ENCODE measurements around the gene SUPT6H. TPM values are rescaled to one million over a fixed set of nuclear protein-coding genes. Genes with fewer than 3 reads are reported as not detected.
"Not testable (repeated sequence)": the region's sequence is repeated elsewhere in the genome, so short reads cannot be mapped to it uniquely, and the experiment has no call there.

The SUPT6H gene
- total RNA-seq, 1 donor from 2014 or later = 29.9 TPM

DNA sequence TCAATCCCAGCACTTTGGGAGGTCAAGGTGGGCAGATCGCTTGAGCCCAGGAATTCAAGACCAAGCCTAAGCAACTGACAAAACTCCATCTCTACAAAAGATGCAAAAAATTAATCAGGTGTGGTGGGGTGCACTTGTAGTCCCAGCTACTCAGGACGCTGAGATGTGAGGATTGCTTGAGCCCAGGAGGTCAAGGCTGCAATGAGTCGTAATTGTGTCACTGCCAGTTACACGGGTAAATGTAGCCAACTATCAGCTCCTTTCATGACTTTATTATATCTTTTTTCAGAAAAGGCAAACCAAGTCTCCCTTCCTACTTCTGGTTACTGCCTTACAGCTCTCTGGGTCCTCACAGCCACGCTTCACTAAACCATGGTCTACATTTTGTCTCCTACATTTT lies 4.2 kb upstream of the SUPT6H start:
- Histone ChIP-seq H3K4me1 (peaks cover under 1% of the 10 kb centered on the region), H3K9ac (no peak overlapping the region), H3K27ac (no peak overlapping the region), H3K4me3 (no peak overlapping the region), H3K27me3 (no peaks in the 10 kb centered on the region), H4K20me1 (ENCODE audit: low read depth) (peaks cover 11% of the 10 kb centered on the region), H3K9me3 (ENCODE audit: low read depth) (peaks cover 8% of the 10 kb centered on the region), H3K36me3 (peaks cover 10% of the 10 kb centered on the region), H2AFZ (replicated peaks) (no peak overlapping the region), H3K4me2 (no peak overlapping the region), H3K79me2 (ENCODE audit: low read depth) (peaks cover 60% of the 10 kb centered on the region), H3F3A (ENCODE audit: low read depth) (peaks cover 2% of the 10 kb centered on the region)
- no peak for DNase-seq (ENCODE audit: low spot score)
- peaks cover 7% of the 10 kb centered on the region for H3K9me3 Mint-ChIP-seq
- peaks cover 6% of the 10 kb centered on the region for H3K27me3 Mint-ChIP-seq (ENCODE audit: insufficient read depth, low read depth)
- peaks cover 11% of the 10 kb centered on the region for H3K4me1 Mint-ChIP-seq
- TF ChIP-seq EZH2 (IDR thresholded peaks at IDR 0.05) = no peak
- TF ChIP-seq, protein P1, sequence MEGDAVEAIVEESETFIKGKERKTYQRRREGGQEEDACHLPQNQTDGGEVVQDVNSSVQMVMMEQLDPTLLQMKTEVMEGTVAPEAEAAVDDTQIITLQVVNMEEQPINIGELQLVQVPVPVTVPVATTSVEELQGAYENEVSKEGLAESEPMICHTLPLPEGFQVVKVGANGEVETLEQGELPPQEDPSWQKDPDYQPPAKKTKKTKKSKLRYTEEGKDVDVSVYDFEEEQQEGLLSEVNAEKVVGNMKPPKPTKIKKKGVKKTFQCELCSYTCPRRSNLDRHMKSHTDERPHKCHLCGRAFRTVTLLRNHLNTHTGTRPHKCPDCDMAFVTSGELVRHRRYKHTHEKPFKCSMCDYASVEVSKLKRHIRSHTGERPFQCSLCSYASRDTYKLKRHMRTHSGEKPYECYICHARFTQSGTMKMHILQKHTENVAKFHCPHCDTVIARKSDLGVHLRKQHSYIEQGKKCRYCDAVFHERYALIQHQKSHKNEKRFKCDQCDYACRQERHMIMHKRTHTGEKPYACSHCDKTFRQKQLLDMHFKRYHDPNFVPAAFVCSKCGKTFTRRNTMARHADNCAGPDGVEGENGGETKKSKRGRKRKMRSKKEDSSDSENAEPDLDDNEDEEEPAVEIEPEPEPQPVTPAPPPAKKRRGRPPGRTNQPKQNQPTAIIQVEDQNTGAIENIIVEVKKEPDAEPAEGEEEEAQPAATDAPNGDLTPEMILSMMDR (IDR thresholded peaks at IDR 0.05) = no peak
- TF ChIP-seq EZH2phosphoT487 (IDR thresholded peaks at IDR 0.05) = no peak
- H3K4me3 Mint-ChIP-seq = no peak overlapping the region
- peaks cover 33% of the 10 kb centered on the region for H3K36me3 Mint-ChIP-seq
- H3K27ac Mint-ChIP-seq = no peak overlapping the region

DNA sequence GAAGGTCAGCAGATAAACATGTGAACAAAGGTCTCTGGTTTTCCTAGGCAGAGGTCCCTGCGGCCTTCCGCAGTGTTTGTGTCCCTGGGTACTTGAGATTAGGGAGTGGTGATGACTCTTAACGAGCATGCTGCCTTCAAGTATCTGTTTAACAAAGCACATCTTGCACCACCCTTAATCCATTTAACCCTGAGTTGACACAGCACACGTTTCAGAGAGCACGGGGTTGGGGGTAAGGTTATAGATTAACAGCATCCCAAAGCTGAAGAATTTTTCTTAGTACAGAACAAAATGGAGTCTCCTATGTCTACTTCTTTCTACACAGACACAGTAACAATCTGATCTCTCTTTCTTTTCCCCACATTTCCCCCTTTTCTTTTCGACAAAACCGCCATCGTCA lies 3.7 kb upstream of the SUPT6H start:
- H3K9me3 ChIP-seq (ENCODE audit: low read depth); H3K27ac ChIP-seq; H3K4me2 ChIP-seq; H3K4me3 ChIP-seq; H3K27me3 Mint-ChIP-seq (ENCODE audit: insufficient read depth, low read depth); H3K9me3 Mint-ChIP-seq; H3F3A ChIP-seq (ENCODE audit: low read depth); H2AFZ ChIP-seq (replicated peaks); DNase-seq (ENCODE audit: low spot score); H3K27ac Mint-ChIP-seq; H3K4me1 ChIP-seq; H3K27me3 ChIP-seq; H3K9ac ChIP-seq; H3K4me3 Mint-ChIP-seq; H4K20me1 ChIP-seq (ENCODE audit: low read depth): not testable (repeated sequence)
- Histone ChIP-seq H3K36me3 (peaks cover 10% of the 10 kb centered on the region), H3K79me2 (ENCODE audit: low read depth) (peaks cover 66% of the 10 kb centered on the region)
- peaks cover 17% of the 10 kb centered on the region for H3K4me1 Mint-ChIP-seq
- H3K36me3 Mint-ChIP-seq = peaks cover 33% of the 10 kb centered on the region

DNA sequence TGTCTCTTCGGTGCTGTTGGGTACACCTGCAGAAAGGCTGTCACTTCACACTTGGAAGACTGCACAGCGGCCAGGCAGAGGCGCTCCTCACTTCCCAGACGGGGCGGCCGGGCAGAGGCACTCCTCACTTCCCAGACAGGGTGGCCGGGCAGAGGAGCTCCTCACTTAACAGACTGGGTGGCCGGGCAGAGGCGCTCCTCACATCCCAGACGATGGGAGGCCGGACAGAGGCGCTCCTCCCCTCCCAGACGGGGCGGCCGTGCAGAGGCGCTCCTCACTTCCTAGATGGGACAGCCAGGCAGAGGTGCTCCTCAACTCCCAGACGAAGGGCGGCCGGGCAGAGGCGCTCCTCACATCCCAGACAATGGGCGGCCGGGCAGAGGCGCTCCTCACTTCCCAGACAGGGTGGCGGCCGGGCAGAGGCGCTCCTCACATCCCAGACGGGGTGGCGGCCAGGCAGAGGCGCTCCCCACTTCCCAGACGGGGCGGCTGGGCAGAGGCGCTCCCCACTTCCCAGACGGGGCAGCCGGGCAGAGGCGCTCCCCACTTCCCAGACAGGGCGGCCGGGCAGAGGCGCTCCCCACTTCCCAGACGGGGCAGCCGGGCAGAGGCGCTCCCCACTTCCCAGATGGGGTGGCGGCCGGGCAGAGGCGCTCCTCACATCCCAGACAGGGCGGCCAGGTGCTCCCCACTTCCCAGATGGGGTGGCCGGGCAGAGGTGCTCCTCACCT lies 3.1 kb upstream of the SUPT6H start:
- not testable (repeated sequence) for H3K9me3 ChIP-seq (ENCODE audit: low read depth); H4K20me1 ChIP-seq (ENCODE audit: low read depth); H3K4me2 ChIP-seq; H3K4me1 ChIP-seq; DNase-seq (ENCODE audit: low spot score); H3K27ac Mint-ChIP-seq; H3F3A ChIP-seq (ENCODE audit: low read depth); H3K27me3 ChIP-seq; H3K27ac ChIP-seq; H3K4me3 Mint-ChIP-seq; H3K4me3 ChIP-seq; H3K9ac ChIP-seq; H3K27me3 Mint-ChIP-seq (ENCODE audit: insufficient read depth, low read depth); H3K9me3 Mint-ChIP-seq; H2AFZ ChIP-seq (replicated peaks)
- Mint-ChIP-seq H3K4me1 (peaks cover 21% of the 10 kb centered on the region), H3K36me3 (peaks cover 33% of the 10 kb centered on the region)
- Histone ChIP-seq H3K36me3 (peaks cover 10% of the 10 kb centered on the region), H3K79me2 (ENCODE audit: low read depth) (peaks cover 72% of the 10 kb centered on the region)

DNA sequence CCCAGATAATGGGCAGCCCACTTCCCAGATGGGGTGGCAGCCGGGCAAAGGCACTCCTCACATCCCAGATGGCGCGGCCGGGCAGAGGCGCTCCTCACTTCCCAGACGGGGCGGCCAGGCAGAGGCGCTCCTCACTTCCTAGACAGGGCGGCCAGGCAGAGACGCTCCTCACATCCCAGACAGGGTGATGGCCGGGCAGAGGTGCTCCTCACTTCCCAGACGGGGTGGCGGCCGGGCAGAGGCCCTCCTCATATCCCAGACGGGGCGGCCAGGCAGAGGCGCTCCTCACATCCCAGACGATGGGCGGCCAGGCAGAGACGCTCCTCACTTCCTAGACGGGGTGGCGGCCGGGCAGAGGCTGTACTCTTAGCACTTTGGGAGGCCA lies 2.5 kb upstream of the SUPT6H start:
- H3K4me3 Mint-ChIP-seq; H3F3A ChIP-seq (ENCODE audit: low read depth); H3K27ac ChIP-seq; H4K20me1 ChIP-seq (ENCODE audit: low read depth); H3K4me2 ChIP-seq; DNase-seq (ENCODE audit: low spot score); H3K27ac Mint-ChIP-seq; H3K4me1 ChIP-seq; H3K27me3 ChIP-seq; H3K4me3 ChIP-seq; H3K9ac ChIP-seq; H3K27me3 Mint-ChIP-seq (ENCODE audit: insufficient read depth, low read depth); H3K9me3 Mint-ChIP-seq; H3K9me3 ChIP-seq (ENCODE audit: low read depth); H2AFZ ChIP-seq (replicated peaks): not testable (repeated sequence)
- peaks cover 10% of the 10 kb centered on the region for H3K36me3 ChIP-seq
- Mint-ChIP-seq H3K4me1 (peaks cover 23% of the 10 kb centered on the region), H3K36me3 (peaks cover 33% of the 10 kb centered on the region)
- H3K79me2 ChIP-seq (ENCODE audit: low read depth) = peaks cover 77% of the 10 kb centered on the region

DNA sequence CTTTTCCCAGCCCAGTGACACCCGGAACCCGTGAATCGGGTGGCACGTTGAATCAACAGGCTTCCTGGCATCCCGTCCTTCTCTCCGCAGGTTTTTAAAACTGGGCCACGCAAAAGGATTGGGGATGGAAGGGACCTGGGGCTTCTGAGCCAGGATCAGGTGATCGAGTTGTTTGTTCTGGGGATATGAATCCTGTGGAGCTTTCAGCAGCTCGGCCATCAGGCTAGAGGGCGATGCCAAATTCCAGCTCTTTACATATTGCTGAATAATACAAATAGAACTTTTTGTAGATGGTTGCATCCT lies 473 bp downstream of the SUPT6H start:
- peaks cover 6% of the 10 kb centered on the region for H3F3A ChIP-seq (ENCODE audit: low read depth)
- H3K79me2 ChIP-seq (ENCODE audit: low read depth) = peaks cover 86% of the 10 kb centered on the region
- DNase-seq (ENCODE audit: low spot score) = no peak
- Mint-ChIP-seq H3K36me3 (peaks cover 31% of the 10 kb centered on the region), H3K27ac (peak overlapping the region; percentile 98), H3K9me3 (peaks cover 7% of the 10 kb centered on the region), H3K4me3 (peak overlapping the region; percentile 100), H3K27me3 (ENCODE audit: insufficient read depth, low read depth) (peaks cover 4% of the 10 kb centered on the region), H3K4me1 (peaks cover 24% of the 10 kb centered on the region)
- peak overlapping the region; percentile 100 for H2AFZ ChIP-seq (replicated peaks)
- H3K4me1 ChIP-seq = peaks cover 8% of the 10 kb centered on the region
- peaks cover 10% of the 10 kb centered on the region for H3K36me3 ChIP-seq
- H3K4me2 ChIP-seq = peak overlapping the region; percentile 90
- H3K4me3 ChIP-seq = peak overlapping the region; percentile 91
- no peaks in the 10 kb centered on the region for H3K27me3 ChIP-seq
- H3K9ac ChIP-seq = peak overlapping the region; percentile 85
- H4K20me1 ChIP-seq (ENCODE audit: low read depth) = peaks cover 4% of the 10 kb centered on the region
- H3K27ac ChIP-seq = peak overlapping the region; percentile 84
- TF ChIP-seq EZH2 (IDR thresholded peaks at IDR 0.05) (no peak), EZH2phosphoT487 (IDR thresholded peaks at IDR 0.05) (no peak)
- TF ChIP-seq, protein P1 (IDR thresholded peaks at IDR 0.05) = no peak
- H3K9me3 ChIP-seq (ENCODE audit: low read depth) = peaks cover 8% of the 10 kb centered on the region

All from neural progenitor cell (in vitro differentiated cells).